Lower leg skin (tissue), 4 donors: ENCODE results near the gene DUOX1. TPM values are rescaled to one million over a fixed set of nuclear protein-coding genes. Genes with fewer than 3 reads are reported as not detected.

Source experiments
- DNase-seq, 2 donors: peaks; one replicate each; pipeline ENCODE4 v3.0.0-alpha.2; 2019; ENCODE audit warnings: low spot score in 2 of 2
- H3K4me3 ChIP-seq: fragments of 200-600 bp; sonication (generic); 2 replicates; pipeline ENCODE4 v1.5.1; 2017; ENCODE audit warnings: mild to moderate bottlenecking, low read depth; ENCODE audit not compliant: poor library complexity, severe bottlenecking
- POLR2A ChIP-seq, 2 donors: fragments of 450-650 bp; IDR thresholded peaks; one replicate each; pipeline ENCODE4 v1.6.1; 2016 to 2017; ENCODE audit warnings: antibody characterized with exemption in 2 of 2, mild to moderate bottlenecking in 1 of 2, moderate library complexity in 1 of 2
- WGBS, 2 donors: methylation state at CpG; one replicate each; pipeline ENCODE4 v1.1.5; 2018; 5-methylcytosine and 5-hydroxymethylcytosine counted together
- intact Hi-C: fragments of 100-400 bp; cut with DNase I; formaldehyde crosslinking; loops from one replicate; pipeline ENCODE4 v1.15.0; 2023; ENCODE audit warnings: low total_unique reads
- total RNA-seq, 4 donors: library from RNA; depleted of rRNA; stranded (reverse); fragments of >200 nt; gene quantifications; one replicate each; pipeline ENCODE4 v1.1.0, GENCODE V29; 2016
- TF ChIP-seq, protein P1 (sequence below), 3 donors: fragments of 450-650 bp; IDR thresholded peaks; one replicate each; pipeline ENCODE4 v1.5.1; 2016; ENCODE audit warnings: antibody characterized with exemption in 3 of 3, mild to moderate bottlenecking in 3 of 3, moderate library complexity in 2 of 3

Gene DUOX1
- total RNA-seq, 4 donors from 2014 or later = 90.1 to 162 (median 114) TPM

DNA sequence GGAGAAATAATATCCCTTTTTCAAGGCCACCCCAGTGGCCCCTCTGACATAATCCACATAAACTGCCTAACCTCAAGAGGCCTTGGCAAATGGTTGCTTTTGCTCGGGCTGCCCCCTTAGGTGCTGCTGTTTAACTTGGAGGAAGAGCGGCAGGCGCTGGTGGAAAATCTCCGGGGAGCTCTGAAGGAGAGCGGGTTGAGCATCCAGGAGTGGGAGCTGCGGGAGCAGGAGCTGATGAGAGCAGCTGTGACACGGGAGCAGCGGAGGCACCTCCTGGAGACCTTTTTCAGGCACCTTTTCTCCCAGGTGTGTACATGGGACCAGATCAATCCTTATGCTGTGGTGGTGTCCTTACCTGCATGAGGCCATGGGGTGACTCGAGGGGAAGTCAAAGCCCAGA lies 15.0 kb downstream of the DUOX1 start:
- TF ChIP-seq, protein P1, sequence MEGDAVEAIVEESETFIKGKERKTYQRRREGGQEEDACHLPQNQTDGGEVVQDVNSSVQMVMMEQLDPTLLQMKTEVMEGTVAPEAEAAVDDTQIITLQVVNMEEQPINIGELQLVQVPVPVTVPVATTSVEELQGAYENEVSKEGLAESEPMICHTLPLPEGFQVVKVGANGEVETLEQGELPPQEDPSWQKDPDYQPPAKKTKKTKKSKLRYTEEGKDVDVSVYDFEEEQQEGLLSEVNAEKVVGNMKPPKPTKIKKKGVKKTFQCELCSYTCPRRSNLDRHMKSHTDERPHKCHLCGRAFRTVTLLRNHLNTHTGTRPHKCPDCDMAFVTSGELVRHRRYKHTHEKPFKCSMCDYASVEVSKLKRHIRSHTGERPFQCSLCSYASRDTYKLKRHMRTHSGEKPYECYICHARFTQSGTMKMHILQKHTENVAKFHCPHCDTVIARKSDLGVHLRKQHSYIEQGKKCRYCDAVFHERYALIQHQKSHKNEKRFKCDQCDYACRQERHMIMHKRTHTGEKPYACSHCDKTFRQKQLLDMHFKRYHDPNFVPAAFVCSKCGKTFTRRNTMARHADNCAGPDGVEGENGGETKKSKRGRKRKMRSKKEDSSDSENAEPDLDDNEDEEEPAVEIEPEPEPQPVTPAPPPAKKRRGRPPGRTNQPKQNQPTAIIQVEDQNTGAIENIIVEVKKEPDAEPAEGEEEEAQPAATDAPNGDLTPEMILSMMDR (IDR thresholded peaks at IDR 0.05) = no peak
- no peak for TF ChIP-seq POLR2A (IDR thresholded peaks at IDR 0.05)
- 87 to 89% methylated on average over 9 of the region's 9 CpGs for WGBS, 2 donors
- intact Hi-C loops = no loop called here
- no peak for DNase-seq
- no peak overlapping the region for H3K4me3 ChIP-seq

GRCh38 chr15:45146405-45146804 lies 16.6 kb downstream of the DUOX1 start:
- no peak for TF ChIP-seq POLR2A (IDR thresholded peaks at IDR 0.05)
- TF ChIP-seq, protein P1 (IDR thresholded peaks at IDR 0.05) = no peak
- no peak for DNase-seq
- 51 to 65% methylated on average over 4 of the region's 4 CpGs for whole genome bisulfite sequencing, 2 donors
- intact Hi-C loops = no loop called here
- H3K4me3 ChIP-seq = no peak overlapping the region

DNA sequence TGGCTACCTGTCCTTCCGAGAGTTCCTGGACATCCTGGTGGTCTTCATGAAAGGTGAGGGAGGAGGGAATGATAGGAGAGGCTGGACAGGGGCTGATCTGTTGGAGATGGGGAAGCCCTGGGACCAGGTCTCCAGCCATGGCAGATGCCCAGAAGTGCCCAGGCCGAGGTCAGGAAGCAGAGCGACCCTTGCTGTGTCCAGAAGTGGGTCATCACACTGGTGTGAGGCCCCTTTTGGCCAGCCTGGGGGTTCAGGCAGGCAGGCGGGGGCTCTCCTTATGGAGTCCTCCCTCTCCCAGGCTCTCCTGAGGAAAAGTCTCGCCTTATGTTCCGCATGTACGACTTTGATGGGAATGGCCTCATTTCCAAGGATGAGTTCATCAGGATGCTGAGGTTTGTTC lies 17.8 kb downstream of the DUOX1 start:
- intact Hi-C loops = no loop called here

DNA sequence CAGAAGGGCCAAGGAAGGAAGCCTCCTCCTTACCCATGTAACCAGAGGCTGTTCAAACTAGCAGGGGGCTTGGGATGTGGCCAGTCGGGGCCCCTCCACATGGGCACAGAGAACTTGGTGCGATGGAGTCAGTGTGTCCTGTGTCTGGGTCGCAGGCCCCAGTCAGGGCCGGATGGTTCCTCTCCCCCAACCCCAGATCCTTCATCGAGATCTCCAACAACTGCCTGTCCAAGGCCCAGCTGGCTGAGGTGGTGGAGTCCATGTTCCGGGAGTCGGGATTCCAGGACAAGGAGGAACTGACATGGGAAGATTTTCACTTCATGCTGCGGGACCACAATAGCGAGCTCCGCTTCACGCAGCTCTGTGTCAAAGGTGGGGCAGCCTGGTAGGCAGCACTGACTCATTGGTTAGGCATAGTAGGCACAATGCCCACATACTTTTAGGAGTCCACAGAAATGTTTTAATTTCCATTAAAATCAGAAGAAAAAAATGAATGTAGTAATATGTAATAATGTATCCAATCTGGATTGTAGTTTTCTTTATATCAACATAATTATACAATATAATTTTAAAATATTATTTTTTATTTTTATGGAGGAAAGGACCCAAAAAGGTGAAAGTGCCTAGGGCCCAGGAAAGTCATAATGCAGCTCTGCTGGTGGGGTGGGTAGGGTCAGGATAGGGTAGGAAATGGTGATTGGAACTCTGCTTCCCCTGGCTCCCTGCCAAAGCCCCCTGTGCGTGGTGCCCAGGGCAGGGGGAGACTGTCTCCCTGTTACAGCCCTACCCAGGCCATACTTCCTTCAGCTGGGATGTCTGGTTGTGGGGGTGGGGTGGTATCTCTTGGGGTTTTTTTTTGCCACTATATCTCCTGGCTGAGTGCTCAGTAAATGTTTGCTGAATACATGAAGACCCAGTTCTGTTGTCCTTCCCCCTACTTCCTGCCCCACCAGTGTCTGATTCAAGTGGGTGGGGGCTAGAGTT lies 18.6 kb downstream of the DUOX1 start:
- TF ChIP-seq, protein P1 (IDR thresholded peaks at IDR 0.05) = no peak
- TF ChIP-seq POLR2A (IDR thresholded peaks at IDR 0.05) = no peak
- no peak for DNase-seq
- intact Hi-C loops = no loop called here
- H3K4me3 ChIP-seq = no peak overlapping the region
- WGBS, 2 donors = 67 to 78% methylated on average over 12 of the region's 12 CpGs

More for the DNA sequence above, 17.8 kb downstream of the DUOX1 start:
- TF ChIP-seq, protein P1 (IDR thresholded peaks at IDR 0.05) = no peak
- TF ChIP-seq POLR2A (IDR thresholded peaks at IDR 0.05) = no peak
- no peak overlapping the region for H3K4me3 ChIP-seq
- no peak for DNase-seq
- WGBS, 2 donors = 94 to 96% methylated on average over 7 of the region's 7 CpGs

DNA sequence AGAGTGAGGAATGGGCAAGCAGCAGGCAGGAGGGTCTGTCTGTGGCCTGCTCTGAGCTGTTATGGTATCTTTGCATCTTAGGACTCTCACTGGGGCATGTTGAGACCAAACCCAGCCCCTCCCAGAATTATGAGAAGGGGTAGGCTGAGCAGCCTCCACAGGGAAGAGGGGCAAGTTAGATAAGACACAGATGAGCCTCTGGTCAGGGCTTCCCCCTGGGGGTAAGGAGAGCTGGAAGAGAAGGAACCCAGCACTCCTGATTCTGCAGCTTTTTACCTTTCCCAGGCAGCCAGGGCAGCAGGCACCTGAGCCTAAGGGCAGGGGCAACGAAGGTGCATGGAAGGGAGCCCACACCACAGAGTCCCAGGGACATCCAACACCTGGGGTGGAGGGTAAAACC lies 19.3 kb downstream of the DUOX1 start:
- no peak overlapping the region for H3K4me3 ChIP-seq
- intact Hi-C loops = no loop called here
- WGBS, 2 donors = 54 to 67% methylated on average over 1 of the region's 1 CpG
- no peak for DNase-seq
- TF ChIP-seq POLR2A (IDR thresholded peaks at IDR 0.05) = no peak
- TF ChIP-seq, protein P1 (IDR thresholded peaks at IDR 0.05) = no peak
